ENCODE measurements around the gene BAG5. TPM values are rescaled to one million over a fixed set of nuclear protein-coding genes. Genes with fewer than 3 reads are reported as not detected.

The BAG5 gene
- total RNA-seq, 4 donors from 2014 or later, result 13.8 to 43.6 (median 33.1) TPM

DNA sequence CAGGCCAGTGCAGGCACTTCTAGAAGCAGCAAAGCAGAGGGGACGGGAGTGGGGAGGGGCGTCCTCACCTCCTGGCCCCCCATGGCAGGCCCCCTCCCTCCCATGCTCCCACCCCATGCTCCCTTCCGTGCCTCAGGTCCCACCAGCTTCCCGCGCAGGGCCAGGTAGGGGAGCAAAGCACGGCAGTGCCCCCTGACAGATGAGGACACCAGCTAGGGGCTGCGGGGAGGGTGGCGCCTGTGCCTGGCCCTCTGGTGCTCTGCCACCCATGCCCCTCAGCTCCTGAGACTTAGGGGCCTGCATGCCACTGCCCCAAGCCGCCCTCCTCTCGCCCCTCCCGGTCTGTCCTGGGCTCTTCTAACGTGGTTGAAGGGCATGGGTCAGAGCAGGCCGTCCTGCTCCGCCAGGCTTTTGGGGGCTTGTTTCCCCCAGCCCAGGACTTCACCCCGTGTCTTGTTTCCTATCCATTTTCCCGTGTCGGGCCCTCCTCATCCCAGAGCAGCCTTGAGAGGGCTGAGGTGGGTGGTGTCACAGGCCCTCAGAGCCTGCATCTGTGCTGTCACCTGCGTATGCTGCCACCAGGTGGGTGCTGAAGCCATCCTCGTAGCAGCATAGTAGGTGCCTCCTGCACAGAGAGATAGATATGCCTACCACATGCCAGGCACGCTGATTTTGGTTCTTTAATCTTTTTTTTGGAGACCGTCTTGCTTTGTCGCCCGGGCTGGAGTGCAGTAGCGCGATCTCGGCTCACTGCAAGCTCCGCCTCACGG, 23.2 kb downstream of the BAG5 start:
- no peak for DNase-seq
- Histone ChIP-seq H3K36me3 (no peaks in the 10 kb centered on the region), H3K4me3 (no peak overlapping the region), H3K27ac (peak overlapping the region; percentile 79 to 90), H3K27me3 (no peaks in the 10 kb centered on the region), H3K4me1 (peaks cover 7 to 65% of the 10 kb centered on the region in 2 donors), H3K9me3 (no peaks in the 10 kb centered on the region)
- TF ChIP-seq, protein P1, sequence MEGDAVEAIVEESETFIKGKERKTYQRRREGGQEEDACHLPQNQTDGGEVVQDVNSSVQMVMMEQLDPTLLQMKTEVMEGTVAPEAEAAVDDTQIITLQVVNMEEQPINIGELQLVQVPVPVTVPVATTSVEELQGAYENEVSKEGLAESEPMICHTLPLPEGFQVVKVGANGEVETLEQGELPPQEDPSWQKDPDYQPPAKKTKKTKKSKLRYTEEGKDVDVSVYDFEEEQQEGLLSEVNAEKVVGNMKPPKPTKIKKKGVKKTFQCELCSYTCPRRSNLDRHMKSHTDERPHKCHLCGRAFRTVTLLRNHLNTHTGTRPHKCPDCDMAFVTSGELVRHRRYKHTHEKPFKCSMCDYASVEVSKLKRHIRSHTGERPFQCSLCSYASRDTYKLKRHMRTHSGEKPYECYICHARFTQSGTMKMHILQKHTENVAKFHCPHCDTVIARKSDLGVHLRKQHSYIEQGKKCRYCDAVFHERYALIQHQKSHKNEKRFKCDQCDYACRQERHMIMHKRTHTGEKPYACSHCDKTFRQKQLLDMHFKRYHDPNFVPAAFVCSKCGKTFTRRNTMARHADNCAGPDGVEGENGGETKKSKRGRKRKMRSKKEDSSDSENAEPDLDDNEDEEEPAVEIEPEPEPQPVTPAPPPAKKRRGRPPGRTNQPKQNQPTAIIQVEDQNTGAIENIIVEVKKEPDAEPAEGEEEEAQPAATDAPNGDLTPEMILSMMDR (IDR thresholded peaks at IDR 0.05), result no peak
- TF ChIP-seq POLR2A (IDR thresholded peaks at IDR 0.05), result no peak
- intact Hi-C loops (cut with DNase I; ENCODE audit: low total_unique reads), result no loop called here

DNA sequence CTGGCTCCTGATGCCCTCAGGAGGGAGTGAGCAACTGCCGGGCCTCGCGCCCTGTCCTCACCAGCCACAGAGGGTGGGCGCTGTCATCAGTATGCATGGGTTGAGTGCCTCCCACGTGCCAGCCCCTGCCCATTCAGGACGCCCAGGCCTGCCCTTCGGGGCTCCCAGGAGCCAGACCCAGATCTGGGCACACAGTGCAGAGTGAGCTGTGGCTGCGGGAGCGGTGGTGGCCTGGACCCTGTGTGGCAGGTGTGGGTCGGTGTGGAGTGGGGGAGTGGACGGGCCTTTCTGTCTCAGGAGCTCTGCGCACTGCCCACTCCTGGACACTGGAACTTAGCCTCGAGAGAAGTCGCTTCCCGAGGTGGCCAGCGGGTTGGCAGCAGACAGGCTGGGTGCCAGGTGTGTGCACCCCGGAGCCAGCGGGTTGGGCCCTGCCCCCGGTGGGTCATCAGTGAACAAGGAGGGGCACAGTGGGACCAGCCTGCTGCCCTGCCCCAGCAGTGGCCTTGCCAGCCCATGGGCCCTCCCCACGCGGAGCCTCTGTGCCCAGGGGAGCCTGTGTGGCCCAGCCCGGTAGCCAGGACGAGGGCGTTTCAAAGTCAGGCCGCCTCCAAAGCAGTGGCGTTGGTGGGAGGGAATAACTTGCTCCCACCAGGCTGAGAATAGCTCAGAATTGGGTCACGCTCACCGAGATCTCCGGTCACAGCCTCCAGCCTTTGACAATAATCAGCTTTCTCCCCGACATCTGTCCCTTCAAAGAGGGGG, 24.0 kb downstream of the BAG5 start:
- intact Hi-C loops (cut with DNase I; ENCODE audit: low total_unique reads), result no loop called here
- H3K36me3 ChIP-seq, result no peaks in the 10 kb centered on the region
- peak overlapping the region; percentile 79 to 90 for H3K27ac ChIP-seq
- TF ChIP-seq, protein P1 (IDR thresholded peaks at IDR 0.05), result no peak
- no peak for TF ChIP-seq POLR2A (IDR thresholded peaks at IDR 0.05)
- H3K9me3 ChIP-seq, result no peaks in the 10 kb centered on the region
- no peak overlapping the region for H3K4me3 ChIP-seq
- DNase-seq, result peak in 1 of 2 donors; percentile 61
- H3K4me1 ChIP-seq, result peaks cover 0 to 59% of the 10 kb centered on the region in 2 donors
- no peaks in the 10 kb centered on the region for H3K27me3 ChIP-seq

DNA sequence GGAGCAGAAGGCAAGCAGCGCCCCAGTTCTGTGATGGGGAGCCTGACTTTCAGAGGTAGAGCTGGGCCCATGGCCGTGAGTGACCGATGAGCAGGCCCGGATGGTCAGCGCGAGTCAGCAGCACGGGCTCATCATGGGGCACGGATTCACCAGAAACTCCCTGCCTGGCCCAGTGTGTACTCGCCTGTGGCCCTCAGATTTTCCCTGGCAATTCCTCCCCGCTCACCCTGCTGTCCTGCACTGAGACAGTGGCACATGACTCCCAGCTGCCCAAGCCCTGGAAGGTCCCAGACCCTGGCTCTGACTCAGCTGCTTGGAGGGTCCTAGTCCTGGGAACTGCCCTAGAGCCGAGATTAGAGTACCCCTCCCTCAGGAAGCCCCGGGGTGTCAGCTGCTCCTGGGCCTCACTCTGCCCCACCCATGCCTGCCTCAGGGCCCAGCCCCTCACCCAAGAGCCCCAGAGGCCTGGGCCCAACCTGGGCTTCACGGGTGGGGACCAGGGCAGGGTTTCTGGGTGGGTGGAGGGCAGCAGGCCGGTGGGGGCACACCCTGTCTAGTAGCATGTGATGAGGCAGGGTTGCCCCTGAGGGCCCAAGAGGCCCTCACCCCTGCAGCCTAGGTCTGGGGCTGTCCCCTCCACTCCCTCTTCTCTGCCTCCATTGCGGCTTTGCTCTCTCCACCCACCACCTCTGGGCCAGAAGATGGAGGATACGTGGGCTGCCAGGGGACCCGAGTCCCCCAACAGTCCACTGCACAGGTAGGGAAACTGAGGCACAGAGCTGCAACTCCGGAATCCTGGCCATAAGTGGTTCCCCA, 25.1 kb downstream of the BAG5 start:
- H3K4me3 ChIP-seq, result no peak overlapping the region
- peaks cover 0 to 54% of the 10 kb centered on the region in 2 donors for H3K4me1 ChIP-seq
- H3K27ac ChIP-seq, result peak overlapping the region; percentile 6 to 90
- no peaks in the 10 kb centered on the region for H3K9me3 ChIP-seq
- DNase-seq, result no peak
- no peaks in the 10 kb centered on the region for H3K27me3 ChIP-seq
- H3K36me3 ChIP-seq, result no peaks in the 10 kb centered on the region
- TF ChIP-seq POLR2A (IDR thresholded peaks at IDR 0.05), result no peak
- TF ChIP-seq, protein P1 (IDR thresholded peaks at IDR 0.05), result no peak
- intact Hi-C loops (cut with DNase I; ENCODE audit: low total_unique reads), result no loop called here

DNA sequence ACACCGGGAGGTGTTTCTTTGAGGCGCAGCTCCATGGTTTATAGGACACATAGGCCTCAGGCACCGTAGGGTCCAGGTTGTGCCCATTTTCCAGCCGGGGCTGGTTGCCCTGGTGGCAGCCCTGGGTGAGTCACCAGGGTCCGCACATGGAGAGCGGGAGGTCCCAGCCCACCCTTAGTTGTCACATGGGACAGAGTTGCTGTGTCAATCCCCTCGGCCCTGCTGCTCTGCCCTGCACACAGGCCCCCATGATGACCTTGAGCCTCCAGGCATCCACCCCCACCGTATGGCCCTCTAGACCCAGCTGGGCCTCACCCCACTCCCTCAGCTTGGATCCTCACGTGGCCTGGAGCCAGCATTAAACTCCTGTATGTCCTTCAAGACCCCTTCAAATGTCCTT, 25.8 kb downstream of the BAG5 start:
- intact Hi-C loops (cut with DNase I; ENCODE audit: low total_unique reads), result no loop called here
- H3K4me3 ChIP-seq, result no peak overlapping the region
- H3K27me3 ChIP-seq, result no peaks in the 10 kb centered on the region
- no peaks in the 10 kb centered on the region for H3K36me3 ChIP-seq
- H3K4me1 ChIP-seq, result peaks cover 0 to 47% of the 10 kb centered on the region in 2 donors
- TF ChIP-seq, protein P1 (IDR thresholded peaks at IDR 0.05), result no peak
- no peak for TF ChIP-seq POLR2A (IDR thresholded peaks at IDR 0.05)
- H3K27ac ChIP-seq, result peak overlapping the region; percentile 4 to 90
- DNase-seq, result no peak
- no peaks in the 10 kb centered on the region for H3K9me3 ChIP-seq

Measured in uterus (tissue), 4 donors.